Endothelial cell of umbilical vein (primary cell): ENCODE data around the gene RIC1. TPM values are rescaled to one million over a fixed set of nuclear protein-coding genes. Genes with fewer than 3 reads are reported as not detected.

Experiments
- BruUV-seq: library from RNA; stranded (reverse); fragments of 400-500 nt; replicated peaks from 2 replicates; lab custom pipeline; 2021; lab: Mats Ljungman, UMichigan
- CTCF ChIA-PET: fragments of 300-600, 350-600 bp; sonication (Branson Sonifier 250); formaldehyde crosslinking; loops from one replicate; lab custom pipeline; 2021; ENCODE audit warnings: antibody characterized with exemption, inconsistent platforms; lab: Charles Lee
- POLR2A ChIA-PET: fragments of 300-600, 350-600 bp; sonication (Branson Sonifier 250); formaldehyde crosslinking; loops from one replicate; lab custom pipeline; 2021; ENCODE audit warnings: antibody characterized with exemption, inconsistent platforms; lab: Charles Lee
- DNase-seq: peaks from one replicate; pipeline ENCODE4 v3.0.0-alpha.2; 2011; ENCODE audit warnings: low read depth, low spot score
- FAIRE-seq: peaks from 2 replicates; lab custom pipeline; 2011; peaks lifted over from hg19 to GRCh38; lab: Jason Lieb, UNC
- H2AFZ ChIP-seq: 2 replicates; pipeline ENCODE4 v1.6.0; 2012; ENCODE audit warnings: low read depth, low read length, control low read depth, inconsistent platforms
- H3K27ac ChIP-seq: 2 replicates; pipeline ENCODE4 v1.5.1; 2011; ENCODE audit warnings: low read depth, mild to moderate bottlenecking, control low read depth, low read length, moderate library complexity; ENCODE audit not compliant: insufficient read depth
- H3K27me3 ChIP-seq, 2 experiments: 2 replicates each; pipeline versions ENCODE4 v1.6.0 to v1.6.1; 2011; ENCODE audit warnings: low read length in 2 of 2, mixed read lengths in 1 of 2; ENCODE audit not compliant: control insufficient read depth in 2 of 2, insufficient read depth in 2 of 2
- H3K36me3 ChIP-seq, 2 experiments: 2 replicates in 1 of 2; 3 replicates in 1 of 2; pipeline ENCODE4 v1.5.1; 2011; ENCODE audit warnings: low read length in 2 of 2, mild to moderate bottlenecking in 1 of 2, moderate library complexity in 1 of 2; ENCODE audit not compliant: control insufficient read depth in 2 of 2, insufficient read depth in 2 of 2; ENCODE audit errors: extremely low read depth in 1 of 2
- H3K4me1 ChIP-seq: 3 replicates; pipeline ENCODE4 v1.5.1; 2011; ENCODE audit warnings: mild to moderate bottlenecking, low read length; ENCODE audit not compliant: control insufficient read depth, insufficient read depth; ENCODE audit errors: extremely low read depth
- H3K4me2 ChIP-seq: 2 replicates; pipeline ENCODE4 v1.6.1; 2011; ENCODE audit warnings: low read length, control low read depth, mixed read lengths; ENCODE audit not compliant: insufficient read depth
- H3K4me3 ChIP-seq, 3 experiments: fragments of 200-600 bp in 1 of 3; sonication (generic), shearing (Covaris generic) in 1 of 3; replicated peaks in 1 of 3; 2 replicates each; pipeline ENCODE4 v1.5.1; 2011 to 2016; ENCODE audit warnings: control low read depth in 3 of 3, low read length in 3 of 3, mild to moderate bottlenecking in 2 of 3, inconsistent platforms in 1 of 3, low read depth in 1 of 3, moderate library complexity in 1 of 3; ENCODE audit not compliant: insufficient read depth in 1 of 3
- H3K79me2 ChIP-seq: 2 replicates; pipeline ENCODE4 v1.6.0; 2012; ENCODE audit warnings: low read length, inconsistent platforms; ENCODE audit not compliant: control insufficient read depth, insufficient read depth
- H3K9ac ChIP-seq: replicated peaks from 2 replicates; pipeline ENCODE3; 2011; ENCODE audit warnings: low read length, control low read depth; ENCODE audit not compliant: insufficient read depth; ENCODE audit errors: extremely low read depth
- H3K9me1 ChIP-seq: replicated peaks from 3 replicates; pipeline ENCODE4 v1.6.0; 2011; ENCODE audit warnings: mild to moderate bottlenecking, low read length; ENCODE audit not compliant: control insufficient read depth, insufficient read depth; ENCODE audit errors: extremely low read depth
- H3K9me3 ChIP-seq: replicated peaks from 2 replicates; pipeline ENCODE4 v1.5.1; 2012; ENCODE audit warnings: low read length, inconsistent platforms; ENCODE audit not compliant: control insufficient read depth, insufficient read depth
- H4K20me1 ChIP-seq: replicated peaks from 2 replicates; pipeline ENCODE3; 2011; ENCODE audit warnings: mild to moderate bottlenecking, low read length; ENCODE audit not compliant: control insufficient read depth, insufficient read depth; ENCODE audit errors: extremely low read depth
- EZH2 ChIP-seq: IDR thresholded peaks from 2 replicates; pipeline ENCODE4 v1.6.1; 2012; ENCODE audit warnings: borderline replicate concordance, low read depth, mild to moderate bottlenecking, moderate library complexity, low read length, inconsistent platforms; ENCODE audit not compliant: severe bottlenecking
- FOS ChIP-seq: IDR thresholded peaks from 2 replicates; pipeline ENCODE4 v1.6.1; 2011; ENCODE audit warnings: mild to moderate bottlenecking, low read length, moderate library complexity, borderline replicate concordance; ENCODE audit not compliant: insufficient read depth
- GATA2 ChIP-seq: IDR thresholded peaks from 2 replicates; pipeline ENCODE4 v1.7.0; 2011; ENCODE audit warnings: low read depth, mild to moderate bottlenecking, moderate library complexity, mixed read lengths, low read length; ENCODE audit not compliant: insufficient read length, insufficient read depth
- JUN ChIP-seq: IDR thresholded peaks from 2 replicates; pipeline ENCODE4 v1.6.1; 2011; ENCODE audit warnings: borderline replicate concordance, low read depth; ENCODE audit not compliant: insufficient read length, insufficient read depth
- MYC ChIP-seq: IDR thresholded peaks from one replicate; pipeline ENCODE4 v1.6.1; 2011; ENCODE audit warnings: mild to moderate bottlenecking, low read depth, low read length
- POLR2A ChIP-seq: IDR thresholded peaks from 2 replicates; pipeline ENCODE4 v1.6.1; 2012; ENCODE audit warnings: low read depth, mild to moderate bottlenecking, control low read depth, low read length
- POLR2AphosphoS5 ChIP-seq: IDR thresholded peaks from 2 replicates; pipeline ENCODE4 v1.6.1; 2012; ENCODE audit warnings: low read depth, mild to moderate bottlenecking, control low read depth, low read length, moderate library complexity; ENCODE audit not compliant: insufficient read depth
- dilution Hi-C: fragments of 300-500 bp; cut with MboI; formaldehyde crosslinking; loops from one replicate; pipeline ENCODE4 v1.15.0; 2019; ENCODE audit warnings: low sequenced_read_pairs; ENCODE audit not compliant: extremely low pct_ligation_motif_present
- intact Hi-C: fragments of 100-400 bp; cut with micrococcal nuclease; formaldehyde crosslinking; loops from one replicate; pipeline ENCODE4 v1.10.0; 2022
- polyA plus RNA-seq, 4 experiments: library from polyadenylated mRNA; depleted of rRNA in 3 of 4; stranded (reverse) in 3 of 4; unstranded in 1 of 4; fragments of >200 nt; gene quantifications; 2 replicates each; pipeline versions ENCODE4 v1.2.1 to v1.2.3, GENCODE V29; 2011 to 2012; ENCODE audit warnings: missing spikeins in 1 of 4
- total RNA-seq: library from RNA; stranded (reverse); gene quantifications from 2 replicates; pipeline ENCODE4 v1.2.3, GENCODE V29; 2021
- TF ChIP-seq, protein P1 (sequence below): IDR thresholded peaks from 2 replicates; pipeline ENCODE4 v1.6.1; 2011; ENCODE audit not compliant: insufficient read depth, insufficient read length
- TF ChIP-seq, protein P2 (sequence below), 2 donors: IDR thresholded peaks; 1 replicate in 1 of 2; 2 replicates in 1 of 2; pipeline ENCODE4 v1.5.1; 2011; ENCODE audit warnings: low read length in 2 of 2, mild to moderate bottlenecking in 2 of 2, moderate library complexity in 2 of 2, control low read depth in 1 of 2, inconsistent platforms in 1 of 2, low read depth in 1 of 2; ENCODE audit not compliant: insufficient read depth in 1 of 2; ENCODE audit errors: extremely low read depth in 1 of 2

The RIC1 gene
- total and polyA plus RNA-seq, 2 donors (not counting 3 experiments of a cell fraction or from before 2014, with no cell fraction given): 14.0 to 23.5 TPM

DNA sequence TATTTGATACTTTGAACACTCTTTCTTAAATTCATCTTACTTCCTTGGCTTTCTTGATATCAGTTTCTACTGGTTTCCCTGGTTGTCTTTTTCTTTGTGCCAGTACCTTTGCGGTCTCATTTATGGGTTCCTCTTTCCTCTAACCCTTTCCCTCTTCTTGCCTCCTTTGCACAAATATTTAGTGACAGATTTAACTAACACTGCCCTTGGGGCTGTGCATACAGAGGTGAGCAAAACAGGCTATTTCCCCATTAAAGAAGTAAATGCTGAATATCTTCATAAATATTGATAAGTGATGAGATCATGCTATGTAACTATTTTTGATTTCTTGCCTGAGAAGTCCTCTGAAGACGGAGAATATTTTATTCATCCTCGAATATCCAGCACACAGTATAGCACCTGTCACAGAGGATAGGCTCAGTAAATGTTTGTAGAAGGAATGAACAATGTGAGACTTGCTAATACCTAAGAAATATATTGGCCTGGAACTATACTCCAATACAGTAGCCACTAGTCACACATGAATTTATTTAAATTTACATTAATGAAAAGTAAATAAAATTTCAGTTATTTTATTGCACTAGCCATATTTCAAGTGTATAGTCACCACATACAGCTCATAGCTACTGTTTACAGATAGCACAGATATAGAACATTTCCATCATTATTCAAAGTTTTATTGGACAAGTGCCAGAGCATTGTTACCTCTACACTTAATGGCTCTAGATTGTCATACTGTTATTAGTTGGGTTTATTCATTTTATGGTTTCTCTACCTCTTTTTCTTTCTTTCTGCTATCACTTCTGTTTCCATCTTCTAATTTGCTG lies 90.4 kb downstream of the RIC1 start:
- CTCF ChIA-PET: interaction anchor here (1.0 to 1.6 kb wide), 4 partner anchors 10 to 111 kb away, joined by 3 to 5 read pairs (median 4); no protein-coding TSS in a partner anchor

DNA sequence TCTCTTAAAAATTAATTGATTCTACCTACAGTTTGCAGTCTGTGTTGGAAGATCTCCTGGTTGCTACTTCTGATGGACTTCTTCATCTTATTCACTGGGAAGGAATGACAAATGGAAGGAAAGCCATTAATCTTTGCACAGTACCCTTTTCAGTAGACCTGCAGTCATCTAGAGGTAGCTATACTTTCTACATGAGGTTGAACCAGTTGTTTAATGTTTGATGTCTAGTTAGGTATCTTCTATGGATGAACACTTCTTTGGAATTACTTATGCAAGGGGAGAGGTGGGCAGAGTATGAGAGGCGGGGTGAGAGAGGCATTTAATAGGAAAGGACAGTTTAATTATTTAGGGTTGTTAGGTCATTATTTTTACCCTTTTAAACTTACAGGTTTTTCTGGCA lies 91.2 kb downstream of the RIC1 start:
- POLR2A ChIA-PET: no interaction called here
- CTCF ChIA-PET: no interaction called here
- no TSS peak for BruUV-seq
- dilution Hi-C loops: no loop called here
- H3K27ac ChIP-seq: no peak overlapping the region
- H3K4me2 ChIP-seq: no peak overlapping the region
- DNase-seq (no peak), FAIRE-seq (no peak)
- intact Hi-C loops: no loop called here
- no peaks in the 10 kb centered on the region for H3K79me2 ChIP-seq
- peaks cover 23% of the 10 kb centered on the region for H3K4me1 ChIP-seq
- H3K9ac ChIP-seq: no peak overlapping the region
- TF ChIP-seq EZH2: no peak
- TF ChIP-seq POLR2AphosphoS5: no peak
- TF ChIP-seq GATA2: no peak
- TF ChIP-seq, protein P1, sequence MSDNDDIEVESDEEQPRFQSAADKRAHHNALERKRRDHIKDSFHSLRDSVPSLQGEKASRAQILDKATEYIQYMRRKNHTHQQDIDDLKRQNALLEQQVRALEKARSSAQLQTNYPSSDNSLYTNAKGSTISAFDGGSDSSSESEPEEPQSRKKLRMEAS: no peak
- no peak for TF ChIP-seq POLR2A
- TF ChIP-seq JUN: no peak
- TF ChIP-seq, protein P2, sequence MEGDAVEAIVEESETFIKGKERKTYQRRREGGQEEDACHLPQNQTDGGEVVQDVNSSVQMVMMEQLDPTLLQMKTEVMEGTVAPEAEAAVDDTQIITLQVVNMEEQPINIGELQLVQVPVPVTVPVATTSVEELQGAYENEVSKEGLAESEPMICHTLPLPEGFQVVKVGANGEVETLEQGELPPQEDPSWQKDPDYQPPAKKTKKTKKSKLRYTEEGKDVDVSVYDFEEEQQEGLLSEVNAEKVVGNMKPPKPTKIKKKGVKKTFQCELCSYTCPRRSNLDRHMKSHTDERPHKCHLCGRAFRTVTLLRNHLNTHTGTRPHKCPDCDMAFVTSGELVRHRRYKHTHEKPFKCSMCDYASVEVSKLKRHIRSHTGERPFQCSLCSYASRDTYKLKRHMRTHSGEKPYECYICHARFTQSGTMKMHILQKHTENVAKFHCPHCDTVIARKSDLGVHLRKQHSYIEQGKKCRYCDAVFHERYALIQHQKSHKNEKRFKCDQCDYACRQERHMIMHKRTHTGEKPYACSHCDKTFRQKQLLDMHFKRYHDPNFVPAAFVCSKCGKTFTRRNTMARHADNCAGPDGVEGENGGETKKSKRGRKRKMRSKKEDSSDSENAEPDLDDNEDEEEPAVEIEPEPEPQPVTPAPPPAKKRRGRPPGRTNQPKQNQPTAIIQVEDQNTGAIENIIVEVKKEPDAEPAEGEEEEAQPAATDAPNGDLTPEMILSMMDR (IDR thresholded peaks at IDR 0.05; ENCODE audit: extremely low read depth in 1 of 2, insufficient read depth in 1 of 2, low read depth in 1 of 2, low read length in 2 of 2): no peak
- TF ChIP-seq FOS: no peak
- TF ChIP-seq MYC: no peak
- no peak overlapping the region for H3K4me3 ChIP-seq
- no peaks in the 10 kb centered on the region for H3K27me3 ChIP-seq
- H3K9me3 ChIP-seq: no peaks in the 10 kb centered on the region
- no peak overlapping the region for H2AFZ ChIP-seq
- H4K20me1 ChIP-seq: no peaks in the 10 kb centered on the region
- H3K36me3 ChIP-seq: peaks cover 2 to 3% of the 10 kb centered on the region in 2 experiments
- no peaks in the 10 kb centered on the region for H3K9me1 ChIP-seq

More for the DNA sequence above, 90.4 kb downstream of the RIC1 start:
- TF ChIP-seq, protein P1: no peak
- TF ChIP-seq POLR2A (no peak), FOS (peak; percentile 25), GATA2 (peak; percentile 80), MYC (no peak), JUN (peak; percentile 44)
- H3K79me2 ChIP-seq: no peaks in the 10 kb centered on the region
- H3K27ac ChIP-seq: peak overlapping the region; percentile 37
- POLR2A ChIA-PET: no interaction called here
- H3K27me3 ChIP-seq: no peaks in the 10 kb centered on the region
- FAIRE-seq (no peak), DNase-seq (peak; percentile 84)
- H3K9me3 ChIP-seq: no peaks in the 10 kb centered on the region
- H4K20me1 ChIP-seq: no peaks in the 10 kb centered on the region
- peaks cover 23% of the 10 kb centered on the region for H3K4me1 ChIP-seq
- intact Hi-C loops (loop anchor here (2.0 to 5.0 kb wide), 2 partner anchors 91 to 112 kb away; partner anchors contain the start of gene RIC1), dilution Hi-C loops (no loop called here)
- no TSS peak for BruUV-seq
- H3K4me3 ChIP-seq: no peak overlapping the region
- H3K9me1 ChIP-seq: no peaks in the 10 kb centered on the region
- H3K4me2 ChIP-seq: peak overlapping the region; percentile 41
- no peak overlapping the region for H2AFZ ChIP-seq
- peaks cover 2 to 3% of the 10 kb centered on the region in 2 experiments for H3K36me3 ChIP-seq
- H3K9ac ChIP-seq: no peak overlapping the region
